Loucy (cell line): ENCODE results near the gene ABCB11.

Source experiments
- EZH2phosphoT487 ChIP-seq: fragments of 200-600 bp; IDR thresholded peaks from 2 replicates; pipeline ENCODE4 v1.6.1; 2018; ENCODE audit warnings: antibody characterized with exemption, mild to moderate bottlenecking, moderate library complexity, borderline replicate concordance
- TF ChIP-seq, protein P1 (sequence below): fragments of 200-600 bp; sonication (generic); conservative IDR thresholded peaks from 2 replicates; pipeline ENCODE4 v1.5.1; 2014; ENCODE audit warnings: mild to moderate bottlenecking, antibody characterized with exemption, low read length

DNA sequence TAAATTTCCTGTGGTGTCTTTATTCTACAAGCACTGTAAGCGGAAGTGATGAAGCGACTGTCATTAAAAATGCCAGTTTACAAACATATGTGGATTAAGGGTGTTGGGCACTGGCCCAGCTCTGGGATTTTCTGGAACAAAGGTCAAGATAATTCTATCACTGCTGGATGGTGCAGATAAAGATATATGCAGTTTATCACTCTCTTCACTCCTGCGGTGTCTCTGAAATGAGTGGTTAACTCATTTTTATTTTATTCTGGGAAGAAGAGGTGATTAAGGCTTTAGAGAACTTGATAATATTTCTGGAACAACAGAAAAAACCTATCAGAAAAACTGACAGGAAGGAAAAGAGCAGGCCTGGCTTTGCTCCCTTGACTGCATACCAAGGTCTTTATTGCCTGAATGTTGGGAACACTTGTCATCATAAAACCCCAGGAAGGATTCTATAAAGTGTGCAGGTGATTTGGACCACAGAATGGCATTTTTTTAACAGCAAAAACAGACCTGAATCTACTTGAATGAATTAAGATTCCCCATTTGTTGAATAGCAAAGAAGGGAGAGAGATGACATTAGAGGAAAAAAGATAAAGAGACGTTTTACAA, 32.4 kb downstream of the ABCB11 start:
- no peak for TF ChIP-seq EZH2phosphoT487
- TF ChIP-seq, protein P1, sequence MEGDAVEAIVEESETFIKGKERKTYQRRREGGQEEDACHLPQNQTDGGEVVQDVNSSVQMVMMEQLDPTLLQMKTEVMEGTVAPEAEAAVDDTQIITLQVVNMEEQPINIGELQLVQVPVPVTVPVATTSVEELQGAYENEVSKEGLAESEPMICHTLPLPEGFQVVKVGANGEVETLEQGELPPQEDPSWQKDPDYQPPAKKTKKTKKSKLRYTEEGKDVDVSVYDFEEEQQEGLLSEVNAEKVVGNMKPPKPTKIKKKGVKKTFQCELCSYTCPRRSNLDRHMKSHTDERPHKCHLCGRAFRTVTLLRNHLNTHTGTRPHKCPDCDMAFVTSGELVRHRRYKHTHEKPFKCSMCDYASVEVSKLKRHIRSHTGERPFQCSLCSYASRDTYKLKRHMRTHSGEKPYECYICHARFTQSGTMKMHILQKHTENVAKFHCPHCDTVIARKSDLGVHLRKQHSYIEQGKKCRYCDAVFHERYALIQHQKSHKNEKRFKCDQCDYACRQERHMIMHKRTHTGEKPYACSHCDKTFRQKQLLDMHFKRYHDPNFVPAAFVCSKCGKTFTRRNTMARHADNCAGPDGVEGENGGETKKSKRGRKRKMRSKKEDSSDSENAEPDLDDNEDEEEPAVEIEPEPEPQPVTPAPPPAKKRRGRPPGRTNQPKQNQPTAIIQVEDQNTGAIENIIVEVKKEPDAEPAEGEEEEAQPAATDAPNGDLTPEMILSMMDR = no peak
